GM12872 (cell line): ENCODE measurements around the gene PROM2.

ENCODE experiments used
- CTCF ChIP-seq: IDR thresholded peaks from 3 replicates; pipeline ENCODE4 v1.5.1; 2011; ENCODE audit warnings: low read depth, mild to moderate bottlenecking, low read length, moderate library complexity; ENCODE audit not compliant: insufficient read depth

PROM2 gene

GRCh38 chr2:95281786-95282185 is 7.5 kb downstream of the PROM2 start:
- TF ChIP-seq CTCF, result no peak

- TF ChIP-seq CTCF, result no peak
Measured at GRCh38 chr2:95282458-95282857, 8.2 kb downstream of the PROM2 start.

- TF ChIP-seq CTCF, result no peak
Measured at GRCh38 chr2:95283562-95283961, 9.3 kb downstream of the PROM2 start.

GRCh38 chr2:95284886-95285541 is 10.8 kb downstream of the PROM2 start:
- TF ChIP-seq CTCF, result no peak

GRCh38 chr2:95285542-95285932 is 11.3 kb downstream of the PROM2 start:
- TF ChIP-seq CTCF, result no peak

- TF ChIP-seq CTCF, result no peak
Measured at GRCh38 chr2:95287336-95287735, 13.1 kb downstream of the PROM2 start.

- TF ChIP-seq CTCF, result no peak
Measured at GRCh38 chr2:95287806-95288205, 13.6 kb downstream of the PROM2 start.
